ENCODE results near the gene MORN1. TPM values are rescaled to one million over a fixed set of nuclear protein-coding genes. Genes with fewer than 3 reads are reported as not detected.

Gene MORN1
- total and polyA plus RNA-seq, 9 of the 15 experiments (the other 6 are each of a cell fraction or from before 2014, with no cell fraction given), result 0.24 to 9.3 (median 4.2) TPM

DNA sequence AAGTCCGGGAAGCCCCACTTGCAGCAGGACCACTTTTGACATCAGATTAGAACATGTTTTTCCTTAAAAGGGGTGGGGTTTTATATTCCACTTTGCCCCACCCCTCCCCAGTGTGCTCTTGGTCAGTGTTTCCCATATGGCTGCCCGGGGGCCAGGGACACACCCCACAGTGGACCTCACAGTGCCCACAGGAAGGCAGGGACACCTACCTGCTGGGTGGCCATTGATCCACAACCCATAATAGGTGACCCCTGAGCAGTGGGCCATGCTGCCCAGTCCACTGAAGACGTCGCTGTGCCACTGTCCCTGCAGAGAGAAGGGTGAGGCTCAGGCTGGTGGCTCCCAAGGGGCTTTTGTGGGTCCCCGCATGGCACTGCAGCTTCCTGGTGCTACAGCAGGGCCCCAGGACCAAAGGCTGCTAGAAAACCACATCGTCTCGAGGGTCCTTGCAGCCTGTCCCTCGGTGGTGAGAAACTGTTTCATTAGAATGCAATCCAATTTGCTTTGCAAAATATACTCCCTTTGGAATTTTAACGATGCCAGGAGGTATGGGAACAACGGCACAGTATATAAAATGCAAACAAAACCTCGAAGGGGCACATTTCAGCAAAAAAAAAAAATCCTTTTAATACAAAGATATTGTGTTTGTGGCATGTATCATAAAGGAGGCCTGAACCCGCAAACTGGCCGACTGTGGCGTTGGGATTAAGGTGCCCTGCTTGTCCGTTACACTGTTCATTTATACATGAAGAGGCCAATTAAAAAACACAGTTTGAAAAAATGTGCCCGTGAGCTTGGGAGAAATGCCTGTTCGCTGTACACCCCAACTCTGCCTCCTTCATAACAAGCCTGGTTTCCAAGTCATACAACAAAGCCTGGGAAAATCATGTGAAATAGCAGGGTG, 16.9 kb downstream of the MORN1 start:
- Histone ChIP-seq H3K27ac (ENCODE audit: extremely low read depth, low read depth, low read length) (no peak overlapping the region), H3K9ac (ENCODE audit: insufficient read depth in 1 of 2, low read depth in 2 of 2, low read length in 2 of 2) (no peak overlapping the region), H3K4me3 (no peak overlapping the region), H3K9me1 (ENCODE audit: control insufficient read depth, insufficient read depth, low read length) (no peaks in the 10 kb centered on the region), H3K4me1 (replicated peaks in 1 of 2; ENCODE audit: control insufficient read depth in 2 of 2, insufficient read depth in 2 of 2, low read length in 2 of 2) (peaks cover 0 to 51% of the 10 kb centered on the region in 2 experiments; a peak in 1 of 5 replicates), H4K20me1 (replicated peaks; ENCODE audit: control insufficient read depth, insufficient read depth, low read length) (peaks cover 10% of the 10 kb centered on the region), H3K79me2 (ENCODE audit: control insufficient read depth, insufficient read depth, low read length) (no peaks in the 10 kb centered on the region), H3K36me3 (ENCODE audit: control insufficient read depth, insufficient read depth, low read length) (no peaks in the 10 kb centered on the region), H2AFZ (ENCODE audit: low read depth, low read length) (no peak overlapping the region), H3K27me3 (ENCODE audit: control insufficient read depth in 2 of 2, insufficient read depth in 2 of 2, low read length in 2 of 2) (peaks cover 66 to 94% of the 10 kb centered on the region in 2 experiments), H3K9me3 (replicated peaks; ENCODE audit: control insufficient read depth, insufficient read depth, low read depth, low read length) (no peaks in the 10 kb centered on the region), H3K4me2 (ENCODE audit: insufficient read depth, low read length) (no peak overlapping the region)
- in situ Hi-C loops (cut with MboI), result loop anchor here (10.0 kb wide), 1 partner anchor 180 kb away; the partner anchor contains the start of gene FAAP20
- WGBS (ENCODE audit: insufficient coverage, low coverage, missing lambda C conversion rate), result 6% methylated on average over 17 of the region's 17 CpGs
- intact Hi-C loops (cut with micrococcal nuclease), result loop anchor here (10.0 kb wide), 1 partner anchor 60 kb away; no protein-coding TSS in a partner anchor
- no peak for FAIRE-seq
- no TSS peak for BruUV-seq (replicated peaks)
- ATAC-seq, result no peak
- ChIA-PET CTCF (ENCODE audit: low intra/inter-chr PET ratio) (no interaction called here), POLR2A (no interaction called here)
- DNase-seq (ENCODE audit: extremely low read depth in 1 of 4, low spot score in 3 of 4), result no peak
- TF ChIP-seq ZNF830 (CRISPR knock-in tag; IDR thresholded peaks at IDR 0.05) (no peak), PHB (CRISPR knock-in tag; IDR thresholded peaks at IDR 0.05) (no peak), PHB2 (IDR thresholded peaks at IDR 0.05; ENCODE audit: low read depth) (no peak), ZNF197 (CRISPR knock-in tag; IDR thresholded peaks at IDR 0.05; ENCODE audit: low read depth) (no peak), GATAD2B (IDR thresholded peaks at IDR 0.05; ENCODE audit: borderline replicate concordance) (no peak), E2F1 (CRISPR knock-in tag; IDR thresholded peaks at IDR 0.05) (no peak), ZNF655 (CRISPR knock-in tag; IDR thresholded peaks at IDR 0.05) (no peak), ZZZ3 (IDR thresholded peaks at IDR 0.05) (no peak)
- TF ChIP-seq, protein P1, sequence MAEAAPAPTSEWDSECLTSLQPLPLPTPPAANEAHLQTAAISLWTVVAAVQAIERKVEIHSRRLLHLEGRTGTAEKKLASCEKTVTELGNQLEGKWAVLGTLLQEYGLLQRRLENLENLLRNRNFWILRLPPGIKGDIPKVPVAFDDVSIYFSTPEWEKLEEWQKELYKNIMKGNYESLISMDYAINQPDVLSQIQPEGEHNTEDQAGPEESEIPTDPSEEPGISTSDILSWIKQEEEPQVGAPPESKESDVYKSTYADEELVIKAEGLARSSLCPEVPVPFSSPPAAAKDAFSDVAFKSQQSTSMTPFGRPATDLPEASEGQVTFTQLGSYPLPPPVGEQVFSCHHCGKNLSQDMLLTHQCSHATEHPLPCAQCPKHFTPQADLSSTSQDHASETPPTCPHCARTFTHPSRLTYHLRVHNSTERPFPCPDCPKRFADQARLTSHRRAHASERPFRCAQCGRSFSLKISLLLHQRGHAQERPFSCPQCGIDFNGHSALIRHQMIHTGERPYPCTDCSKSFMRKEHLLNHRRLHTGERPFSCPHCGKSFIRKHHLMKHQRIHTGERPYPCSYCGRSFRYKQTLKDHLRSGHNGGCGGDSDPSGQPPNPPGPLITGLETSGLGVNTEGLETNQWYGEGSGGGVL (CRISPR knock-in tag; IDR thresholded peaks at IDR 0.05), result no peak
- TF ChIP-seq, protein P2, sequence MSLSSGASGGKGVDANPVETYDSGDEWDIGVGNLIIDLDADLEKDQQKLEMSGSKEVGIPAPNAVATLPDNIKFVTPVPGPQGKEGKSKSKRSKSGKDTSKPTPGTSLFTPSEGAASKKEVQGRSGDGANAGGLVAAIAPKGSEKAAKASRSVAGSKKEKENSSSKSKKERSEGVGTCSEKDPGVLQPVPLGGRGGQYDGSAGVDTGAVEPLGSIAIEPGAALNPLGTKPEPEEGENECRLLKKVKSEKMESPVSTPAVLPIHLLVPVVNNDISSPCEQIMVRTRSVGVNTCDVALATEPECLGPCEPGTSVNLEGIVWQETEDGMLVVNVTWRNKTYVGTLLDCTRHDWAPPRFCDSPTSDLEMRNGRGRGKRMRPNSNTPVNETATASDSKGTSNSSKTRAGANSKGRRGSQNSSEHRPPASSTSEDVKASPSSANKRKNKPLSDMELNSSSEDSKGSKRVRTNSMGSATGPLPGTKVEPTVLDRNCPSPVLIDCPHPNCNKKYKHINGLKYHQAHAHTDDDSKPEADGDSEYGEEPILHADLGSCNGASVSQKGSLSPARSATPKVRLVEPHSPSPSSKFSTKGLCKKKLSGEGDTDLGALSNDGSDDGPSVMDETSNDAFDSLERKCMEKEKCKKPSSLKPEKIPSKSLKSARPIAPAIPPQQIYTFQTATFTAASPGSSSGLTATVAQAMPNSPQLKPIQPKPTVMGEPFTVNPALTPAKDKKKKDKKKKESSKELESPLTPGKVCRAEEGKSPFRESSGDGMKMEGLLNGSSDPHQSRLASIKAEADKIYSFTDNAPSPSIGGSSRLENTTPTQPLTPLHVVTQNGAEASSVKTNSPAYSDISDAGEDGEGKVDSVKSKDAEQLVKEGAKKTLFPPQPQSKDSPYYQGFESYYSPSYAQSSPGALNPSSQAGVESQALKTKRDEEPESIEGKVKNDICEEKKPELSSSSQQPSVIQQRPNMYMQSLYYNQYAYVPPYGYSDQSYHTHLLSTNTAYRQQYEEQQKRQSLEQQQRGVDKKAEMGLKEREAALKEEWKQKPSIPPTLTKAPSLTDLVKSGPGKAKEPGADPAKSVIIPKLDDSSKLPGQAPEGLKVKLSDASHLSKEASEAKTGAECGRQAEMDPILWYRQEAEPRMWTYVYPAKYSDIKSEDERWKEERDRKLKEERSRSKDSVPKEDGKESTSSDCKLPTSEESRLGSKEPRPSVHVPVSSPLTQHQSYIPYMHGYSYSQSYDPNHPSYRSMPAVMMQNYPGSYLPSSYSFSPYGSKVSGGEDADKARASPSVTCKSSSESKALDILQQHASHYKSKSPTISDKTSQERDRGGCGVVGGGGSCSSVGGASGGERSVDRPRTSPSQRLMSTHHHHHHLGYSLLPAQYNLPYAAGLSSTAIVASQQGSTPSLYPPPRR (CRISPR knock-in tag; IDR thresholded peaks at IDR 0.05; ENCODE audit: borderline replicate concordance), result no peak

Measured in K562 (cell line).